A549 (cell line): Measurements from ENCODE around the gene CA12.

ENCODE experiments used
- CEBPB ChIP-seq, 2 experiments: fragments of >200 bp in 1 of 2; sonication (Bioruptor Twin) in 1 of 2; formaldehyde crosslinking in 1 of 2; IDR thresholded peaks; 2 replicates each; pipeline ENCODE4 v1.6.1; 2012 to 2016
- ZSCAN20 ChIP-seq: fragments of 250-450 bp; sonication (Bioruptor Pico); IDR thresholded peaks from 2 replicates; pipeline ENCODE4 v1.8.0; 2022; ENCODE audit warnings: mild to moderate bottlenecking, moderate library complexity
- TF ChIP-seq, protein P1 (sequence below): IDR thresholded peaks from 2 replicates; pipeline ENCODE4 v1.6.1; 2012
- TF ChIP-seq, protein P2 (sequence below): fragments of >200 bp; sonication (Bioruptor Twin); formaldehyde crosslinking; IDR thresholded peaks from 3 replicates; pipeline ENCODE4 v1.5.1; 2016

DNA sequence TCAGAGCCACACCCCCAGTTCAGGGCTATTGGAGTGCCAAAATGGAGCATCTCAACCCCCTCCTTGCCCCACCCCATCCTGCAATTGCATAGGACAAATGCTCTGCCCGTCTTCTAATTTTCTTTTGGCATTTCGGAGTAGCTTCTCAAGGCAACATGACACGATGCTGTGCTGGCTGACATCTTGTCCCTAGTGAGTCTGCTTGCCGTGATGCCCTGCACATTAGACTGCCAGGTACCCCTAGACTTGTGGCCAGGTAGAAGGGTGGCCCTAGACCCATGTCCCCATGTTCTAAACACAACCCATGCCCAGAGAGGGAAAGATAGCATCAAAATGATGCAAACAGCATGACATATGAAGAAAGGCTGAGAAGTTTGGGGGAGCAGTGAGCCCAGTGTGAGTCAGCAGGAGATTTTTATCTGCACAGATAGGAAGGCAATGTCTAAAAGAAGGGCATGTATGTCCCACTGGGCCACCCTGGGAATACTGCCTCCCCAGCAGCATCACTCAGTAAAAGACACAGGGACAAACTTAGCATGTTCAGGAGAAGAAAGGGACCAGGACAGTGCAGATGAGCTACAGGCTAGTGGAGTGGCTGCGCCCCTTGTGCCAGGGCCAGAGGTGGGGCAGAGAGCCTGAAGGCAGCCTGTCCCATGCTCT lies 36.8 kb downstream of the CA12 start:
- TF ChIP-seq, protein P1, sequence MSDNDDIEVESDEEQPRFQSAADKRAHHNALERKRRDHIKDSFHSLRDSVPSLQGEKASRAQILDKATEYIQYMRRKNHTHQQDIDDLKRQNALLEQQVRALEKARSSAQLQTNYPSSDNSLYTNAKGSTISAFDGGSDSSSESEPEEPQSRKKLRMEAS = no peak
- TF ChIP-seq, protein P2, sequence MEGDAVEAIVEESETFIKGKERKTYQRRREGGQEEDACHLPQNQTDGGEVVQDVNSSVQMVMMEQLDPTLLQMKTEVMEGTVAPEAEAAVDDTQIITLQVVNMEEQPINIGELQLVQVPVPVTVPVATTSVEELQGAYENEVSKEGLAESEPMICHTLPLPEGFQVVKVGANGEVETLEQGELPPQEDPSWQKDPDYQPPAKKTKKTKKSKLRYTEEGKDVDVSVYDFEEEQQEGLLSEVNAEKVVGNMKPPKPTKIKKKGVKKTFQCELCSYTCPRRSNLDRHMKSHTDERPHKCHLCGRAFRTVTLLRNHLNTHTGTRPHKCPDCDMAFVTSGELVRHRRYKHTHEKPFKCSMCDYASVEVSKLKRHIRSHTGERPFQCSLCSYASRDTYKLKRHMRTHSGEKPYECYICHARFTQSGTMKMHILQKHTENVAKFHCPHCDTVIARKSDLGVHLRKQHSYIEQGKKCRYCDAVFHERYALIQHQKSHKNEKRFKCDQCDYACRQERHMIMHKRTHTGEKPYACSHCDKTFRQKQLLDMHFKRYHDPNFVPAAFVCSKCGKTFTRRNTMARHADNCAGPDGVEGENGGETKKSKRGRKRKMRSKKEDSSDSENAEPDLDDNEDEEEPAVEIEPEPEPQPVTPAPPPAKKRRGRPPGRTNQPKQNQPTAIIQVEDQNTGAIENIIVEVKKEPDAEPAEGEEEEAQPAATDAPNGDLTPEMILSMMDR = no peak
- TF ChIP-seq ZSCAN20 (CRISPR knock-in tag) = no peak
- TF ChIP-seq CEBPB (IDR thresholded peaks at IDR 0.05) = no peak
